COR-L47 (cell line): ENCODE data around the gene TBCEL.
"Not testable (repeated sequence)": the region's sequence is repeated elsewhere in the genome, so short reads cannot be mapped to it uniquely, and the experiment has no call there.

ENCODE experiments used
- DNase-seq: peaks from one replicate; lab custom pipeline; 2025; lab: John Stamatoyannopoulos, UW

Gene TBCEL

GRCh38 chr11:121106812-121107211 lies 82.9 kb downstream of the TBCEL start:
- peak; percentile 42 for DNase-seq

DNA sequence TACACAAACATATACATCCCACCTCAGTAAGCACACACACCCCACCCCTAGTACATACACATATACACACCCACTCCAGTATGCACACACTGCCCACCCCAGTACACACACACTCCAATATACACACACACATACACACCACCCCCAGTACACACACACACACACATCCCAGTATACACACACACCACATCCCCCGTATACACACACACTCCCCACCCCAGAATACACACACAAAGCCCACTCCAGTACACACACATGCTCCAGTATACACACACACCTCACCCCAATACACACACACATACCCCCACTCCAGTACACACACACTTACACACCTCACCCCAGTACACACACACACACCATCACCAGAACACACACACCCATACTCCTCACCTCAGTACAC lies 84.5 kb downstream of the TBCEL start:
- DNase-seq: no peak

- DNase-seq: no peak
These were observed 85.6 kb downstream of the TBCEL start for GRCh38 chr11:121109471-121109870.

- no peak for DNase-seq
These were observed 86.1 kb downstream of the TBCEL start for GRCh38 chr11:121109916-121110586.

GRCh38 chr11:121110871-121111724 lies 87.2 kb downstream of the TBCEL start:
- no peak for DNase-seq

DNA sequence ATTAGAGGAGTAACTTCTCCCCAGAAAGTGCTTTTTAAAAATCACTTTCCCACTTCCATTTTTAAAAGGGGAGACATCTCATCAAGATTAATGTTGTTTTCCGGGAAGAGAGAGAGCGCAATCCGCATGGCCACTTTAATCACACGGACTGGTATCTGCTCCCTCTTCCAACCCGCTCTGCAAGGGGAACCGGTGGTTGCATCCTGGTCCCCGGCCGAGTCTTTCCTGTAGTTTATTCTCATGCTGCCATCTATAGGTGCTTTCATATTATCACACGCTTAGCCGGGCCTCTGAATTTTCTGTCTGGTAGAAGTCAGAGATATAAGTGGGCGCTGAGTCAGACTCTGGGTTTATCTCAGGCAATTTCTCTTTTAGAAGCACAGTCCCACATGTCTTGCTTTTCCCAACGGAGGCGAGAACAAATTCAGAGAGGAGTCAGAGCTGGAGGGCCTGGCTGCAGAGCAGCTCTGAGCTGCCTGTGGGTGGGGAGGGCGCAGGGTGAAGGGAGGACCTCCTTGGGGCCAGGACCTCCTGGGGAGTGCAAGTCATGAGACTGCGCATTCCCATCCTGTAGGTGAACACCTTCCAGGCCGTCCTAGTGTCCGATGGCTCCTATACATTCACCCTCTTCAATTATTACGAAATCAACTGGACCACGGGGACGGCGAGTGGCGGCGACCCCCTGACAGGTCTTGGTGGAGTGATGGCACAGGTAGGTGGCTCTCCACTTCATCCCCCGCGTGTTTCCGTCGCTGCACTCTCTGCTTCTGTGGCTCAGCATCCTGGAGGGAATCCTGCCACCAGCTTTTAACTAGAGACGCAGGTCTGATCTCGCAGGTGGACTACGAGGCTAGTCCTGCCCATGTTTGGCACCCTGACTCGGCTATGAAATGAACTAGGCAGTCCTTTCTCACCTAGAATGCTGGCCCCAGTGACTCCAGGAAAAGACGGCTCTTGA lies 88.9 kb downstream of the TBCEL start:
- DNase-seq: peak; percentile 71

DNA sequence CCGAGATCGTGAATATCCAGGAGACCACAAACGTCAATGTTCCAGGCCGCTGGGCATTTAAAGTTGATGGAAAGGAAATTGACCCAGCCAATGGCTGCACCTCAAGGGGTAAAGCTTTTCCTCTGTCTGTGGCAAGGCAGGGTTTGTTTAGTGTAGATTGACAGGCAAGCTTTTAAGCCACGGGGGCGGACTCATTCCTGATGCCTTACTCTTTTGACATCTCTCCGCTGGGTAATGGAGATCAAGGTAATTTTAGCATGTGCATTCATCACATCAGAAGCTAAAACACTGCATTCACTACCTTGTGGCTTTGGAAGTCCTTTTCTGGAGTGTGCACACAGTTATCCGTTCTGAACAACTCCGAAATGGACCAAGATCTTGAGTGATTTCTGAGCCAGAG lies 89.7 kb downstream of the TBCEL start:
- no peak for DNase-seq

- not testable (repeated sequence) for DNase-seq
These were observed 91.1 kb downstream of the TBCEL start for GRCh38 chr11:121115024-121115423.

DNA sequence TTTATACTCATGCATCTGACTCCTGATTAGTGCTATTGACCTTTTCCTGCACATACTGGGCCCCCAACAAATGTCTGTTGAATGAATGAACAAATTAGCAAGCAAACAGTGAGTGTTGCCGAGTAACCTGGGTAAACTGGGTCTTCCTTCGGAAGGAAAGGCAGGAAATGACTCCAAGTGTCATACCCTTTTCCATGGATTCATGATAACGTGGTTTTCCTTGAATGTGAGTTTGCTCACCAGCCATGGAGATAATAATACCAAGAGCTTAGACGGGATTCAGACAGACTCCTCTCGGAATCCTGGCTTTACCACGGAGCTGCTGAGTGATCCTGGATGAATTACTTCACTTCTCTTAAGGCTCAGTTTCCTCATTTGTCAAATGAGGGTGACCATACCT lies 93.9 kb downstream of the TBCEL start:
- DNase-seq: no peak

DNA sequence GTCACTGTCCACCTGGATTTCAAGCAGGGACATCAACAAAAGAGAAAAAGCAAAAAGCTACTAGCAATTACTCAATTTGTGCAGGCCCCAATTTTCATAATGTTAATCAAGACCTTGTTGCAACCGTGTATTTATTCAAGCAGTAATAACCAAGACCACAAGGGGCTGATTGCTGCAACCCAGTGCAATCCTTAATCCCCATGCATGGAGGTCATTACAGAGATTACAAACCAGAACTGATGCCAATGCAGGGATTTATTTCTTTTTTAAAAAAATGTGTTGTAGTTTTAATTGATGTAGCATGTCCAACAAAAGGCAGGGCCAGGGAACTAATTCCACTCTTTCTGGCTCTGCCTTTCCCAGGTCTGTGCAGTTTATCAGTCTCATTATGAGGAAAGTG lies 95.5 kb downstream of the TBCEL start:
- no peak for DNase-seq

GRCh38 chr11:121122328-121122727 lies 98.4 kb downstream of the TBCEL start:
- no peak for DNase-seq

GRCh38 chr11:121123496-121124069 lies 99.7 kb downstream of the TBCEL start:
- no peak for DNase-seq

DNA sequence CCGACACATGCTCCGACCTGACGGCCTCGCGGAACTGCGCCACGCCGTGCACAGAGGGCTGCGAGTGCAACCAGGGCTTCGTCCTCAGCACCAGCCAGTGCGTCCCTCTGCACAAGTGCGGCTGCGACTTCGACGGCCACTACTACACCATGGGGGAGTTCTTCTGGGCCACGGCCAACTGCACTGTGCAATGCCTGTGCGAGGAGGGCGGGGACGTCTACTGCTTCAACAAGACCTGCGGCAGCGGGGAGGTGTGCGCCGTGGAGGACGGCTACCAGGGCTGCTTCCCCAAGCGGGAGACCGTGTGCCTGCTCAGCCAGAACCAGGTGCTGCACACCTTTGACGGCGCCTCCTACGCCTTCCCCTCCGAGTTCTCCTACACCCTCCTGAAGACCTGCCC lies 103.9 kb downstream of the TBCEL start:
- no peak for DNase-seq

- no peak for DNase-seq
These were observed 105.7 kb downstream of the TBCEL start for GRCh38 chr11:121129362-121130340.

- no peak for DNase-seq
These were observed 107.8 kb downstream of the TBCEL start for GRCh38 chr11:121131656-121132055.

DNA sequence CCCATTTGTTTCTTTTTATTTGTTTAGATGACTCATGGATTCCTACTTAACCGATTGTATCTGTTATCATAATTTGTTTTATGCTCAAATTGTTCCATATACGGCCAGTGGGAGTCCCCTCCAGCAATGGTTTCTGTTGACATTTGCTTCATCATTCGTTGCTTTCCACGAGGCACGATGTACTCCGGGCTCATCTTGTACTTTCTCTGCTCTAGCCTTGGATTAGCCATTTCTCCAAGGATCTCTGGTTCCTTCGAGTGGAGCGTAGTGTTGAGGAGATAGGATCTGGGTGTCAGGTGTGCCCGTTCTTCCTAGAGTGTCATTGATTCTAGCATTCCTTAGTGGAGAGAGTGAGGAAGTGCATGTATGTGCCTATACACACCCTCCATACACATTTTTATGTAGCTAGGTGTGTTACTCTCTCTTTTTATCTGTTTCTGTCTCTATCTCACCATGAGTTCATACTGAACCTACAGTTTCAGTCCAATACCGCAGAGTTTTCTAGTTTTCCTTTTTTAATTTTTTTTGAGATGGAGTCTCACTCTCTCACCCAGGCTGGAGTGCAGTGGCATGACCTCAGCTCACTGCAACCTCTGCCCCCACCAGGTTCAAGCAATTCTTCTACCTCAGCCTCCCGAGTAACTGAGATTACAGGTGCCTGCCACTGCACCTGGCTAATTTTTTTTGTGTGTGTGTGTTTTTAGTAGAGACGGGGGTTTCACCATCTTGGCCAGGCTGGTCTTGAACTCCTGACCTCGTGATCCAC lies 108.5 kb downstream of the TBCEL start:
- DNase-seq: no peak

DNA sequence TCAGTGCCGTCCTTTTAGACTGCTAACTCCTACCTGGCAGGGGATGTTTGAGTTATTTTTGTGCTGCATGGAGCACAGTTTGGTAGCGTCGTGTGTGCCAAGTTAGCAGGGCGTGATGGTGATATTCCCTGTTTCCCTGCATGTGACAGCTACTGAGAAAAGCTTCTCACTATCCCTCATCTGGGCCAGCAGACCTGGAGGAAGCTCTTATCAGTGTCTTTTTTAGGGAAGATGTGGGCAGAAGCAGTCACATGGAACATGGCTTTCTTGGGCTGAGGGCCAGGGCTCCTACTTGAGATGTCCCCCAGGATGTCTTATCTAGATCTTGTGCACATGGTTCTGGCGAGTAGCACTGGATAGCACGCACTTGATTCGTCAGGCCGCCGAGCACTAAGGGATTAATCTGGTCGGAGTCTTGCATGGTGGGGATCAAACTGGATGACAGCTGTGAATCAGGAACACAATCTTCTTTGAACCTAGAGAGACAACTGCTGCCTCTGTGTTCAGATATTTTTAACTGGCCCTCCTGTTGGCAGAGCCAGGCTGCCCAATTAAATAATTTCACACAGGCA lies 110.9 kb downstream of the TBCEL start:
- no peak for DNase-seq

GRCh38 chr11:121137005-121137404 lies 113.1 kb downstream of the TBCEL start:
- DNase-seq: no peak

GRCh38 chr11:121138259-121138658 lies 114.4 kb downstream of the TBCEL start:
- DNase-seq: no peak

GRCh38 chr11:121140369-121140768 lies 116.5 kb downstream of the TBCEL start:
- DNase-seq: no peak
